Astrocyte of the spinal cord (primary cell): Measurements from ENCODE around the gene GNL2.
A peak's percentile ranks its signal among the peaks of the same experiment; 100 is the strongest.

Source experiments
- DNase-seq: peaks from one replicate; pipeline ENCODE4 v3.0.0; 2011; ENCODE audit warnings: low read depth, low spot score
- H3K4me3 ChIP-seq: 2 replicates; pipeline ENCODE4 v1.5.1; 2011; ENCODE audit warnings: low read depth, mild to moderate bottlenecking, low read length, moderate library complexity
- in situ Hi-C: cut with HindIII; loops from 2 replicates; pipeline ENCODE4 v1.10.0; 2017; ENCODE audit warnings: low sequenced_read_pairs
- TF ChIP-seq, protein P1 (sequence below): IDR thresholded peaks from 2 replicates; pipeline ENCODE4 v1.5.1; 2012; ENCODE audit warnings: low read depth, mild to moderate bottlenecking, low read length, inconsistent platforms

GNL2 gene

GRCh38 chr1:37559080-37559479 is 36.7 kb downstream of the GNL2 start:
- TF ChIP-seq, protein P1, sequence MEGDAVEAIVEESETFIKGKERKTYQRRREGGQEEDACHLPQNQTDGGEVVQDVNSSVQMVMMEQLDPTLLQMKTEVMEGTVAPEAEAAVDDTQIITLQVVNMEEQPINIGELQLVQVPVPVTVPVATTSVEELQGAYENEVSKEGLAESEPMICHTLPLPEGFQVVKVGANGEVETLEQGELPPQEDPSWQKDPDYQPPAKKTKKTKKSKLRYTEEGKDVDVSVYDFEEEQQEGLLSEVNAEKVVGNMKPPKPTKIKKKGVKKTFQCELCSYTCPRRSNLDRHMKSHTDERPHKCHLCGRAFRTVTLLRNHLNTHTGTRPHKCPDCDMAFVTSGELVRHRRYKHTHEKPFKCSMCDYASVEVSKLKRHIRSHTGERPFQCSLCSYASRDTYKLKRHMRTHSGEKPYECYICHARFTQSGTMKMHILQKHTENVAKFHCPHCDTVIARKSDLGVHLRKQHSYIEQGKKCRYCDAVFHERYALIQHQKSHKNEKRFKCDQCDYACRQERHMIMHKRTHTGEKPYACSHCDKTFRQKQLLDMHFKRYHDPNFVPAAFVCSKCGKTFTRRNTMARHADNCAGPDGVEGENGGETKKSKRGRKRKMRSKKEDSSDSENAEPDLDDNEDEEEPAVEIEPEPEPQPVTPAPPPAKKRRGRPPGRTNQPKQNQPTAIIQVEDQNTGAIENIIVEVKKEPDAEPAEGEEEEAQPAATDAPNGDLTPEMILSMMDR: no peak
- in situ Hi-C loops: no loop called here
- H3K4me3 ChIP-seq: no peak overlapping the region
- DNase-seq: no peak

DNA sequence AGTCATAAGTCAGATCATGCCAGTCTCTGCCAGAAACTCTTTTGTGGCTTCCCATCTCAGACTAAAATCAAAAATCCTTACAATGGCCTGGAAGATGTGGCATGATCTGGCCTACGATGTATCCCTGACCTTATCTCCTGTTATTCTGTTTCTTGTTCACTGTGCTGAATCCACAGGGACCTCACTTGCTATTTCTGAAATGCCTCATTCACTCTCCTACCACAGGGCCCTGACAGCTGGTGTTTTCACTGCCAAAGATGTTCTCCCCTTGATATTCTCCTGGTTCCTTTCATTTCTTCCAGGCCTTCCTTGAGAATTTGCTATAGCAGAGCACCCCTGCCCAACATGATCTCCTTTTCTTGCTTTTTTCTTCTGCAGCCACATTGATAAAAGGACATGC is 37.3 kb downstream of the GNL2 start:
- TF ChIP-seq, protein P1: no peak
- H3K4me3 ChIP-seq: no peak overlapping the region
- in situ Hi-C loops: no loop called here
- no peak for DNase-seq

DNA sequence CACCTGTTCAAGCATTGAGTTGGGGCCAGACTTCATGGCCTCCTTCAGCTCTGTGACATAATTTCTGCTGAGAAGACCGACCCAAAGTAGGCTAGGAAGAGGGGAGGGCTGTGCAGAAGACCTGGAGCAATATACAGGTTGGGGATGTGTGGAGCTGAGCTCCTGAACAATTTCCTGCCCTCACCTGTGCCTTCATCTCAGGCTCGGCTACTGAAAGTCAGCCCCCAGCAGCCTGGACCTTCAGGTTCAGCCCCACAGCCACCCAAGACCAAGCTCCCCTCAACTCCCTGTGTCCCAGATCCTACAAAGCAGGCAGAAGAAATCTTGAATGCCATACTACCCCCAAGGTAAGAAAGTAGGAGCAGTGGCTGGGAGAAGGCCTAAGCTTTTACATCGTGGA is 38.3 kb downstream of the GNL2 start:
- peak overlapping the region; percentile 52 for H3K4me3 ChIP-seq
- no peak for DNase-seq
- in situ Hi-C loops: no loop called here
- TF ChIP-seq, protein P1: no peak

GRCh38 chr1:37556712-37557196 is 39.0 kb downstream of the GNL2 start, which contains the start of gene DNALI1:
TSS of gene DNALI1 (plus strand) at chr1:37556940. CDS start at chr1:37556995, 55 bp downstream.
- peak within 1 kb of the TSS; percentile 52 for H3K4me3 ChIP-seq
- peak; percentile 93 for DNase-seq
- TF ChIP-seq, protein P1: no peak
- in situ Hi-C loops: no loop called here

DNA sequence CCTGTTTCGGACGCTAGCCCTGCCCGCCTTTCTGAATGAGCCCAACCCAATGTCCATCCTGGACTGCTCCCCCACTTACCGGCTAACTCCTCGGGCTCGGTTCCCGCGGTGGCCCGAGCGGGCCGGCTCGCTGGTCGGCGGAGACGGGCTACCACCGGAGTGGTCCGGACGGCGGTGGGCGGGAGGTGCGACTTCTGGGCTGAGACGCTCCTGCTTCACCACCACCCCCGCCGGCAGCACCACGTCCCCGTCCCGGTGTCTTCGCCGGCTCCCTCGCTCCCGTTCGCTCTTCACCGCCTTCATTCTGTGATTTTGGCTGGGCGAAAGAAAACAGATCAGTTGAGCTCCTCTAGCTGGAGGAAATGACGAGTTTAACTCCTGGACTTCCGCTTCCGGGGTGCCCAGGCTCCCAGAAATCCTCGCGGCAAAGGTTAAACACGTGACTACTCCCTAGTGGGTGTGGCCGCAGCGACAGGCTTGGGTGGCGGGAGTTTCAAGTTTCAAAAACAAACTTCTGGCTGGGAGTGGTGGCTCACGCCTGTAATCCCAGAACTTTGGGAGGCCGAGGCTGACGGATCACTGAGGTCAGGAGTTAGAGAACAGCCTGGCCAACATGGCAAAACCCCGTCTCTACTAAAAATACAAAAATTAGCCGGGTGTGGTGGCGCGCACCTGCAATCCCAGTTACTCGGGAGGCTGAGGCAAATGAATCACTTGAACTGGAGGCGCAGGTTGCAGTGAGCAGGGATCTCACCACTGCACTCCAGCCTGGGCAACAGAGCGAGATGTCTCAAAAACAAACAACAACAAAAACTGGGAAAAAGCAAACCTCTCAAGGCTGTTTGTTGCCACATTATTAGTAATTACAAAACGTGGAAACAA is 41.6 kb downstream of the GNL2 start, which contains the start of gene SNIP1:
Gene SNIP1 (minus strand): TSS at position 367 of the 882 bp plus-strand sequence. CDS start 64 bp downstream, at position 303.
- in situ Hi-C loops: no loop called here
- peak within 1 kb of the TSS; percentile 98 for H3K4me3 ChIP-seq
- peak; percentile 93 for DNase-seq
- TF ChIP-seq, protein P1: no peak

- no peak for DNase-seq
- H3K4me3 ChIP-seq: peak overlapping the region; percentile 98
- in situ Hi-C loops: no loop called here
- TF ChIP-seq, protein P1: no peak
These were observed 42.2 kb downstream of the GNL2 start for GRCh38 chr1:37553598-37553926.
